ENCODE results near the gene FANCC.

FANCC gene

GRCh38 chr9:95138474-95138873 is 179.0 kb downstream of the FANCC start:
- DNase-seq, result no peak

DNA sequence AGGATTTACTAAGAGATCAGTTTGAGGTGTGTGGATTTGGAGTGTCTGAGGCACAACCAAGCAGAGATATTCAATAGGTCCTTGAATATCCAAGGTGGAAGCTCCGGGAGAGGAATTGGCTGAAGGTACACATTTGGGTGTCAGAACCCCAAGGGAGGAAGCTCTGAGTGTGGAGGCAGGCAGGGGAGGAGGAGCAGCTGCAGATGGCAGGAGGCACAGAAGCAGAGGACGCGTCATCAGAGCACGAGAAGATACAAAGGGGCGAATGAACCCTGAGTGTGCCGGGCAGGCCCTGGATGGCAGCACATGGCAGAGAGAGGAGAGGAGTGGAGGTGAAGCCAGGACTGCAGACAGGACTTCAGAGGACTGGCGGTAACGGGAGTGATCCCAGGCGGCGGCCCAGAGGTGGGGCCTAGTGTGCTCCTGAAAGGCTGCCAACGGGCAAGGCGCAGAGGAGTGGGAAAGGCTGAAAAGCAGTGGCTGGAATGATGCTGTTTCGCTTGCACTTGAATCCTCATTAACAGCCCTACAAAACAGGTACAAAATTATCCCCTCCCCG is 179.8 kb downstream of the FANCC start:
- no peak for DNase-seq

GRCh38 chr9:95135756-95136155 is 181.8 kb downstream of the FANCC start:
- DNase-seq, result no peak

GRCh38 chr9:95134457-95134881 is 183.0 kb downstream of the FANCC start:
- no peak for DNase-seq

DNA sequence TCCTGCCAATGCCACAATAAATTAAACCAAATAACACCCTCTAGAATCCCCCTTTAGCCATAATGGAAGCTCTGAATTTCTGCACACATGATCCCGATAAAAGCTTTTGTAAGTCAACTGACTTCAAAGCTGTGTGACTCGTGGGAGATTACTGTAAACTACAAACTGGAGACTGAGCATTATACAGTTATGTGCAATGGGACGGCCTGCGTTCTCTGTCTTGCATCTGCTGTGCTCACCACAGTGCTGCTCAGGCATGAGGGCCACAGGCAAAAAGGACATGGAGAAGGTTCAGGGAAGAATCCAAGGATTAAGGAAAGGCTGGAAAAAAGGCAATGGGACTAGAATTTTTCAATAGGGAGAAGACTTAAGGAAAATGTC is 184.2 kb downstream of the FANCC start:
- no peak for DNase-seq

- DNase-seq, result no peak
Measured at GRCh38 chr9:95132366-95133324, 184.9 kb downstream of the FANCC start.

GRCh38 chr9:95131023-95131943 is 186.2 kb downstream of the FANCC start:
- peak; percentile 32 to 44 for DNase-seq

DNA sequence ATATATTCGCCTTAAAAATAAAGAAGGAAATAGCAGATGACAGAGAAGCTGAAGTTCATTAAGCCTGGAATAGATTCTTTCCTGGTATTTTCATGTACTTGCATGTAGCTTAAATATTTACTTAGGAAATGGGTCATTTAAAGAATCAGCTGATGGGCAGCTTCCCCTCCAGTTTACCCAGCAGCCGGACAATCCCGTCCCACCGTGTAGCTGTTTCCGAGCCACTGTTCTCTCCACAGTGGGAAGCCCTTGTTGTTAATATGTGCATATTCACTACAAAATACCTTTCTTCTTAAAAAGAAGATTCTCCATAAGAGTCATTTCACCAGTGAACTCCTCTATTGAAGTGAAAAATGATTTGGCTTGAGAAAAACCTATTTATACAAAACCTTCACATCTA is 187.0 kb downstream of the FANCC start:
- no peak for DNase-seq

DNA sequence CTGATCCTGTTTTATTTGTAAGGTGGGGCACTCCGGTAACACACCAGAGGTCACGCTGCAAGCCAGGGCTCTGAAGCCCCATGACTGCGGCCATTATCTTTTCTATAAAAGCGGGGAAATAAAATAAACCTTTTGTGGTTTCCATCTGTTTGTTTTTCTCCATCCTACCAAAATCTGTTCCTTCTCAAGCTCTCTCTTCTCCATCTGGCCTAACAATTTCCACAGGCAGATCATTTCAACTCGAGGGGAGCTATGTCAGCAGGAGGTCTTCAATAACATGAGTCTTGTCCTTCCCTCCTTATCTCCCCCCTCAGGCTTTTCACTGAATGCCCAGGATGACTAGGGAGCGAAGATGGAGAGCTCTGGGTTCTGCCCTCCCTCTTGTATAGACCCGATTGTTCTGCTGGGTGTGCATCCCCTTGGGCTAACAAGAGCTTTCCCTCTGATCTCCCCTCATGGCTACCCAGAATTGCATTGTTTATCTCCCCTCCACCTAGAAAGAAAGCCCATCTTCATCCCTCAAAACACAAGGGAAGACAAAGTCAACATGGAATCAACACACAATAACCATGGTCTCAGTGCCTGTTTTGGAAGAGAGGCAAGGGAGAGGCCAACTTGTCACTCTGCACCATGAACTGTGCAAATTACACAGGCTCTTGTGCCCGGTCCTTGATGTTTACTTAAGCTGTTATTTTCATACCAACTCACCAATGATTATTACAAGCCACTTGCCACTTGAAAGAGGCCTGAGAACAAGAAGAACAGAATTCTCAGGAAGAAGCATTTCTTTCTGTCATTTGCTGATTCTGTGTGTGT is 187.8 kb downstream of the FANCC start:
- no peak for DNase-seq

DNA sequence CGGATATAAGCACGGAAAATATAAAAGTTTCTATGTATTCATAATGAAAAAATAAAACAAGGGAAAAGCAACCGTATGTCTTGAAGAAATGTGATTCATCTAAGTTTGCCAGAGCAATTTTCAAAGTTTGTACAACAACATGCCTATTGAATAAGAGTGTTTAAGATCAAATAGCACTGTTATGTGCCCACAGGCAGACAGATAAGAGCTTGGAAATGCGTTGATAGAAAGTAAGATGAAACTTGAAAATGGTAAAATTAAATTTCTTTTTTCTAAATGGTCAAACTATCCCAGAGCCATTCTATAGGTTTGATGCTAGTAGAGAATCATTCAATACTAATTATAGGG is 189.4 kb downstream of the FANCC start:
- DNase-seq, result no peak

DNA sequence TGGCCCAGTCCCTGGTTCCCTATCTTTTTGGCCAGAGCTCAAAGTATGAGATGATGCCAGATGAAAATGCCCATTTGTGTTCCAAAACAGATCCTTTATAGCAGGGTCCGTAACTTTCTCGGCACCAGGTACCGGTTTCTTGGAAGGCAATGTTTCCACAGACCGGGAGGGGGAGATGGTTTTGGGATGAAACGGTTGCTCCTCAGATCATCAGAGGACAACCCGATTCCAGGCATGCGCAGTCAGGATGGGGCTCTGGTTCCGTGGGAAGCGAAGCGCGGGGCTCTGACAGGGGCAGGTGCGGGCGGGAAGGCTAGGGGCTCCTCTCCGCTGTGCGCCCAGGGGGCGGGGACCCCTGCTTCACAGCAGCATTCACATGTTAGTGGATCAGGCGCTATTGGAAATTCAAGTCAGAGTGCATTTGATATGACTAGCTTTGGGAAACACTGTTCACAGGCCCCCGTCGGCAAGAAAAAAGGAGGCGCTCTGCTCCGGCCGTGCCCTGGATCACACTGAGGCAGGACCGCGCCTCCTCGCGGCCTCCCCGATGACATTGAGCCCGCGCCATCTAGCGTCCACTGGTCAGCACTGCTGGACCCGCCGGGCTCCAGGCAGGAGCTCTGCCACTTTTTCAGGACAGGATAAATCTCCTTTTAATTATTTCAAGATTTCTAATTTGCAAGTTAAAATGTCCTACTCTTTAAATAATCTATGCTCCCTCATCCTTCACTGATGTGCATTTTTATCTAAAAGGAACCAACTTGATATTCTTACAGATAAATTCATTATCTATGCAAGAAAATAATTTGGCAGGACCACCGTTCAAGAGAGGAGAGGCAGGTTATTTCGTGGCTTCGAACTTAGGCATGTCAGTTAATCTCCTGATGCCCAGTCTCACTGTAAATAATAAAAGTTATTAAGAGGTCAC is 190.0 kb downstream of the FANCC start:
- no peak for DNase-seq

DNA sequence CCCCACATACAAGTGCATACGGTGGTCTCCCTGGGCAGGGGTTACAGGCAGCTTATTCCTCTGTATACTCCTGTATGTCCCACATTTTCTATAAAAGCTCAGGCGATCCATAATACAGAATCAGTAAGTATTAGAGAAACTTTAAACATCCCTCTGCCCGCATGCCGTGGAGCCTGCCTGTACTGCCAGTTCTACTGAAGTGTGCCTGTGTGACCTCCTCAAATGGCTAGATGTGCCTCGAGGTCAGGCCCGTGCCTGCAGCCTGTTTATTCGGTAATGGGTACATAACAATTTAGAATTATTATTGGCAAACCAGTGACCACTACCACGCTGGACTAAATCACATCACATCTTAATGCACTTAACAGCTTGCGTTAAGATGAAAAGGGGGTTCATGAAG is 190.8 kb downstream of the FANCC start:
- no peak for DNase-seq

GRCh38 chr9:95125652-95126051 is 191.9 kb downstream of the FANCC start:
- DNase-seq, result no peak

GRCh38 chr9:95124582-95125367 is 192.7 kb downstream of the FANCC start:
- no peak for DNase-seq

- no peak for DNase-seq
Measured at GRCh38 chr9:95120781-95121370, 196.6 kb downstream of the FANCC start.

- no peak for DNase-seq
Measured at GRCh38 chr9:95118596-95118995, 198.9 kb downstream of the FANCC start.

- DNase-seq, result no peak
Measured at GRCh38 chr9:95116808-95117204, 200.7 kb downstream of the FANCC start.

DNA sequence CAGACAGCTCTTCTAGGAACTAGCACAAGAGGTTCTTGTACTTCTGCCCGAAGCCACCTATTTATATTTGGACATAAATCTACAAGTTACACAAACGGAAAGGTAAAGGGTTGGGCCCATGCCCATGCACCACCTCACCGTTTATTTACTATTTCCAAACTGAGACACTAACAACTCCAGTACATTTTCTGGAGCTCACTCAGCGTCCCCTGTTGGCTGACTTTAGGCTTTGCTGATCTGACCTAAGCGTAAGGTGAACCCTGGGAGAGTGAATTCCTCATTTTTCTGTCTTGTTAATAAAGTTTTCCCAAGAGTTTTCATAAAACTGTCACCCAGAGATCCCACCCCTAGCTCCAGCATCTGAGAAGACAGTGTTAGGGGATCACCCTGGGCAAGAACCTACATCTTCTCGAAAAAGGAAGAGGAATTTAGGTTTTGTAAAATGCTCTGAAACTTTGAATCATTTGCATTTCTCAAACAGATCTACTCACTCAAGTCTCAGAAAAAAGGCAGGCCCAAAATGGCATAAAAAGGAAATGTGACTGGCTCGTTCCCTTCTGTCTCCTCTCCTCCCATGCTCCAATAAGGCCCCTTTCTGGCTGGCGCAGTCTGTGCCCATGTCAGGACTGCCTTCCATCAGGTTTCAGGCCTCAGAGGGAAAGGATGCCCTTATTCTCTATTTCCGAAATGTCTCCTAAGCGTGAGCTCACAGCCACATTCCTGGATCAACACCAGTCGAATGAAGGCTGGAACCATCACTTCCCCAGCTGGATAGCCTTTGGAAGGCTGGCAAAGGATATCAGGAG is 201.3 kb downstream of the FANCC start:
- DNase-seq, result no peak

- DNase-seq, result no peak
Measured at GRCh38 chr9:95115104-95115503, 202.4 kb downstream of the FANCC start.

All from AML-193 (cell line).